SK-N-SH (cell line): Measurements from ENCODE around the gene ESRRG.

Experiments
- CTCF ChIP-seq: fragments of 200-600 bp; sonication (generic); IDR thresholded peaks from 2 replicates; pipeline ENCODE4 v1.6.1; 2017; ENCODE audit warnings: antibody characterized with exemption, mild to moderate bottlenecking, moderate library complexity
- EP300 ChIP-seq, 2 experiments: IDR thresholded peaks; 2 replicates each; pipeline versions ENCODE4 v1.4.0 to v1.6.1; 2012; ENCODE audit warnings: borderline replicate concordance in 1 of 2, low read depth in 1 of 2, low read length in 1 of 2
- GABPA ChIP-seq: IDR thresholded peaks from 2 replicates; pipeline ENCODE4 v1.4.0; 2012; ENCODE audit warnings: low read depth, mild to moderate bottlenecking
- GATA2 ChIP-seq: sonication (generic); formaldehyde crosslinking; IDR thresholded peaks from 2 replicates; pipeline ENCODE4 v1.5.0; 2020; ENCODE audit warnings: mild to moderate bottlenecking, missing genetic modification reagents
- PBX3 ChIP-seq: IDR thresholded peaks from 2 replicates; pipeline ENCODE4; 2012
- RCOR1 ChIP-seq: fragments of 150-350 bp; IDR thresholded peaks from 2 replicates; pipeline ENCODE4 v1.6.1; 2017; ENCODE audit warnings: antibody characterized with exemption, low read length
- RFX5 ChIP-seq: IDR thresholded peaks from 2 replicates; pipeline ENCODE4 v1.6.1; 2012; ENCODE audit warnings: mild to moderate bottlenecking, improper control_type of control experiment, low read length
- RXRA ChIP-seq: IDR thresholded peaks from 2 replicates; pipeline ENCODE4 v1.4.0; 2012; ENCODE audit warnings: low read depth, mild to moderate bottlenecking, borderline replicate concordance
- TAF1 ChIP-seq: IDR thresholded peaks from 2 replicates; pipeline ENCODE4 v1.6.1; 2012; ENCODE audit warnings: low read depth, mild to moderate bottlenecking, low read length, moderate library complexity, borderline replicate concordance
- USF1 ChIP-seq: IDR thresholded peaks from 2 replicates; pipeline ENCODE4 v1.4.0; 2012; ENCODE audit warnings: low read depth, borderline replicate concordance

GRCh38 chr1:216554934-216555333, 168.3 kb downstream of the ESRRG start:
- TF ChIP-seq CTCF = no peak
- TF ChIP-seq PBX3 = no peak
- no peak for TF ChIP-seq GABPA
- no peak for TF ChIP-seq GATA2 (CRISPR knock-in tag)
- no peak for TF ChIP-seq EP300 (IDR thresholded peaks at IDR 0.05; ENCODE audit: borderline replicate concordance in 1 of 2, low read depth in 1 of 2, low read length in 1 of 2)
- TF ChIP-seq RXRA = no peak
- no peak for TF ChIP-seq TAF1
- no peak for TF ChIP-seq RCOR1
- TF ChIP-seq RFX5 = no peak
- TF ChIP-seq USF1 = no peak
